C1 segment of cervical spinal cord (tissue), 14 donors: ENCODE measurements around the gene SLC22A23.
A peak's percentile ranks its signal among the peaks of the same experiment; 100 is the strongest.

Experiments used
- DNase-seq, 14 donors: peaks; one replicate each; lab custom pipeline; 2025; lab: John Stamatoyannopoulos, UW

Gene SLC22A23

DNA sequence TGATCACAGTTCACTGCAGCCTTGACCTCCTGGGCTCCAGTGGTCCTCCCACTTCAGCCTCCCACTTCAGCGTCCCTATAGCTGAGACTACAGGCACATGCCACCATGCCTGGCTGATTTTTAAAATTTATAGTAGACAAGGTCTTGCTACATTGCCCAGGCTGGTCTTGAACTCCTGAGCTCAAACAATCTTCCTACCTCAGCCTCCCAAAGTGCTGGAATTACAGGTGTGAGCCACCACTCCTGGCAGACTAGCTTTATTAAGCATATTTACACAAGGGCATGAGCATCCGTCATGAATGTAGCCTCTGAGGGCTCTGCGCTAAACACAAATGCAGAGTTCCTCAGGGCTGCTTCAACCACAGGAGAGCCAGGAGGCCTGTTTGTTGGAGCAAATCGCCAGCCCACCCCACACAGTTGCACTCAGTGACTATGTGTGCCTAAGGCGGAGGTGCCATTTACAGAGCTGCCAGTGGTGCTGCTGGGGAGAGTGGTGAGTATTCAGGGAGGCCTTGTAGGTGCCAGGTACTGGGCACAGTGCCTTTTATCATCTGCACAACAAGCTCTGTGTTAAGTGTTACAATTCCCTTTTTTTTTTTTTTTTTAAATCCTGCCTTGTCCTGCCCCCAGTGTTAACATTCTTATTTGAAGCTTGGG, 119.9 kb downstream of the SLC22A23 start:
- no peak for DNase-seq

DNA sequence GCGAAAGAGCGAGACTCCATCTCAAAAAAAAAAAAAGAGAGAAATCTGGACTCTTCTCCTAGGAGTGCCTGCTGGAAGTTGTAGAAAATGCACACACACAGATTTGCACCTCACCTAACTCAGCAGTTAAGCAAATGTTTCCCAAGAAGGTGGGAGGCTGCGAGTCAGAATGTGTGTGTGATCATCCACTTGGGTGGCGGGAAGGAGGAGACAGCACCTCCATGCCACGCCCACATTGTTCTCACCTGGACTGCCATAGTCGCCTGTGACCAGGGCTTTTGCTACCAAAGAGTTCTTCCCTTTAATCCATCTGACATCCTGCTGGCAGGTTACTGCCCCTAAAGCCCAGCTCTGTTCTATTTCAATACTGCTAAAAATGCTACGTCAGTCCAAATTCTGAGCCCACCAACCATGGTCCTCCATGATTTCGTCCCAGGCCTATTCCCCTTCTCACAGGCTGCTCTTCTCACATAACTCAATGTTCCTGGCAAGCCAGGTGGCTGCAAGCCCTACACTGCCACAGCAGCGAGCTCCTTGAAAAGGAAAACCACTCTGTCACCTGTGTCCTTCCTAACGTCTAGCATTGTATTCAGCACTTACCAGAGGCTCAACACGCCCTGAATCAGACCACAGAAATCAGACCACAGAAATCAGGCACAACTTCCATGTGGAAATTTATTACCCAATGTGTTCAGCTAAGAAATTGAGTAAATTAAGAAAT, 120.6 kb downstream of the SLC22A23 start:
- no peak for DNase-seq

DNA sequence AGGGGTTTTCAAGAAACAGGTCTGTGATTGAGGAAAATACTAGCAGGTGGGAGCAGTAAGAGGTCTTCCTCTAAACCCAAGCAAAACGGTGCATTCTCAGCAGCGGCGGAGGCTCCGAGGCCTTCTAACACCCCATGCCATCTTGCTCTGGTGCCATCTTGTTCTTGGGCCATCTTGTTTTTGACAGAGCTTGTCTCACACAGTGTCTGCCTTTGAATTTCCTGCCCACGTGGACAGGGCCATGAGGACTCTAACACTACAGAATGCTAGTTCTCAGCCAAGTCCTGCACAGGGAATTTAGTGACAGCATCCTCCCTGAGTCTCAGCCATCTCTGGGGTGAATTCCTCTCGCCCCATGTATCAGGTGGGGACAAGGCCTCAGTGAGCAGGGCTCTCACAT, 121.7 kb downstream of the SLC22A23 start:
- no peak for DNase-seq

DNA sequence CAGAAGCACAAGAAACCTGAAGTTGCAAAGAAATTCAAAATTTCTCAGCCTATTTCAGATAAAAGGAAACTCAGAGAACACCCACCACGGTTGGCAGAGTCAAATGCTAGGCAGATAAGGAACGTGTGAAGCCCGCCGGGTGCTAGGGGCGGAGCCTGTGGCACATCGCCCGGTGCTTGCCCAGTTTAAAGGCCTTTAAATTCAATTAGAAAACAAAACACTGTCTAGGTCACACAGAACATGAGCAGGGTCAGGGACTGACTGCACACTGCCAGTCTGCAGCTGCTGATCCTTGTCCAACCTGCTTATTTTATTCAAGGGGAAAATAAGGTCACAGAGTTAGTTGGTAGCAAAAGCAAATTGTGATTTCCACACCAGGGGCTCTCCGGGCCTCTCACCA, 122.3 kb downstream of the SLC22A23 start:
- DNase-seq: peak in 5 of 14 donors; percentile 34 to 54 (median 39)

DNA sequence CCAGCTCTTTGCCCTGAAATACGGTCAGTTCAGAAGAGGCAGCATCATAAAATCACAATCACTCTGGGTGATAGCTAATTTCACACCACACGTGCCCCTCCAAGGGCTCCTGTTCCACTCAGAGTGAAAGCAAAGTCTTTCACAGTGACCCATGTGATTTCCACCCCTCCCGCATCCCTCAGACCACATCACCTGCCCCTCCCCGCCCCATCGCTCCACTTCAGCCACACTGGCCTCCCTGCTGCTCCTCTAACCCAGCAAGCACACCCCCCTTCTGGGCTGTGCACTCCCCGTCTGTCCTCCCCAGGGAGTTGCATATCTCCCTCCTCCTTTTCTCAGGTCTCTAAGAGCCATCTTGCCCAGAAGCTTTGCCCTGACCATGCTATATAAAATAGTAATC, 123.6 kb downstream of the SLC22A23 start:
- no peak for DNase-seq

DNA sequence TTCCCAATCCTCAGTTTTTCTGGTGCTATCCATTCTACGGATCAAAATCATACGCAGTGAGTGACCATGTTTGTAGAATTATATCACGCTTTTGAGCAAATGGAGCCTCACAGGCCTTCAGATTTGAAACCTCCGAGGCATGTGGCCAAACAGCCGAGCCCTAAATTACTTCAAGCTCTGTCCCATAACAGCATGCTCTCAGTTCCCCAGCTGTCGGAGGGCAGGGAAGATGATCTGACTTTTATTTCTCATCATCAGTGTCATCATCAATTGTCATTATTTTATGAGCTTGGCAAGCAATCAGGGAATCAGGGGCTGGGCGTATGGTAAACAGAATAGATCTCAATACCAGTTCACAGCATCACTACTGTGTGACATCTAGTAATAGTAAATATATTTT, 124.9 kb downstream of the SLC22A23 start:
- no peak for DNase-seq

DNA sequence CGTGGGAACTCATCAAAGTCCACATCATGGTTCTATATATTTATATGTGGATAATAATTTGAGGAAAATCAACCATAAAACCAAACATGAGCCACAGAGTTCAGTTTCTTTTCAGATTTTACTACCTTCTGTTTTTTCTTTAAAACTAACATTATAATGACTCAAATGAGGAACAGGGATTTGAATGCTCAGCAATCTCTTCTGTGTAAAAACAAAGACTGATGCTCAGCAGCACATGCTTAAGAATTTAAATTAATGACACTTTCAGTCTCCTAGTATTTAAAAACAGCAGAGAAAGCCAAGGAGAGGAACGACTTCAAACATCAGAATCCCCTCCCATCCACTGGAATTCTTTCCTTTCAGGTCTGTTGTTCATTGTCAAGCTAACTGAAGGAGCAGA, 125.4 kb downstream of the SLC22A23 start:
- DNase-seq: no peak

DNA sequence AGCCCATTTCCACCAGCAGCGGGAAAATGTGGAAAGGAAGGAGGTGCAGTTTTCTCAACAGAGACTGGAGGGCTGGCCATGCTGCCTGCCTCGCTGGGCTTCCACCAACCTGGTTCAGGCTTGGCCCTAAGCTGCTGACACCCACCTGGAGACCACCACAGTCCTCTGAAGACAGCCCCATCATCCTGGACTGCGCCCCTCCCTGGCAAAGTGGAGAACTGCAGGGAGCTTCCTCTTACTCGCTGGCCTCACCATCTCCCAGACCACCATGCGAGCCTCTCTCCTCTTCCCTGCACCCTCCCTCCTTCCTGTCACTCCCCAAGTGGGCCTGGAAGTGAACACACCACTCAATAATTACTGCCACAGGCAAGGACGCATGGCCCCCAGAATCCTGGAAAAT, 126.7 kb downstream of the SLC22A23 start:
- DNase-seq: no peak

DNA sequence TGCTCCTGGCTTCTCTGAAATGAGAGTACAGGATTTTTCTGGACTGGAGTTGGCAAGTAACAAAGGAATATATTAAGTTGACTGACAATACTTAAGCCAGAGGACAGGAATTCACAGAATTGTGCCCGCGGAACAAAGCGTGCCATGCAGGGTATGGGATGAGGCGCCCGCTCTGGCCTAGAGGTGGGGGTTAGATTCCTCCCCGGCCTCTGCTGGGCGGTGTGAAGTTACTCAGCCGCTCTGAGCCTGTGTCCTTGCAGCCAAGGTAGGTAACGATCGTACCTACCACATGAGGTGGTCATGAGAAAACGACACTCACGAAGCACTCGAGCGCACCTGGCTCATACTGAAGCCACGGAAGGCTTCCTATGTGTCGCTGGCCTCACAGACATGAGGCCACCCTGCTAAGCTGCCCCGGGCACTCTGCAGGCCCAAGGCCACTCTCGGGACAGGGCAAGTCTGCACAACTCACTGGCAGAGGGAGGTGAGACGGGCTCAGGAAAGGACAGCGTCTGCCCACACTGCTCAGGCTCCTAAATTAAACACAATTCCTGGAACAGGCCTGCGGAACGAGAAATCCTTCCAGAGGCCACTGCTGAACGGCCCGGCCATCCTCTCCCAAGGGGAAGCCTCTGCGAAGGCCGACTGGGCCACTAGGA, 127.3 kb downstream of the SLC22A23 start:
- peak in 1 of 14 donors; percentile 25 for DNase-seq

DNA sequence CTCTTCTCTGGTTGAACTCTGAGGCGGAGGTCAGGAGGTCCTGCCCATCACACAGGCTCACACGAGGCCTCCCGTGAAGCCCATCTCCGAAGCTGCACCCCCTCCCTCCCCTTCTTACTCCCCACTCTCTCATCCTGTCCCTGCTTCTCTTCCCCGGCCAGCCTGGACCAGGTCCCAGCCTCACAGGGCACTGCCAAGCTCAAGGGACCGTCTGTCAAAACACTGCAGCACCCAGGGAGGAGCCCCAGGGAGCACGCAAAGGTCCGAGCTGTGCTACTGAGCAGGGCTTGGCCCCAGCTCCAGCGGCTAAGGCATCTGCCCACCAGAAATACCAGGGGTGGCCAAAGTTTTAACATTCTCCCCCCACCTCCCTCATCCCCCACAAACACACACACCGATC, 128.1 kb downstream of the SLC22A23 start:
- DNase-seq: peak in 5 of 14 donors; percentile 41 to 71 (median 52)

DNA sequence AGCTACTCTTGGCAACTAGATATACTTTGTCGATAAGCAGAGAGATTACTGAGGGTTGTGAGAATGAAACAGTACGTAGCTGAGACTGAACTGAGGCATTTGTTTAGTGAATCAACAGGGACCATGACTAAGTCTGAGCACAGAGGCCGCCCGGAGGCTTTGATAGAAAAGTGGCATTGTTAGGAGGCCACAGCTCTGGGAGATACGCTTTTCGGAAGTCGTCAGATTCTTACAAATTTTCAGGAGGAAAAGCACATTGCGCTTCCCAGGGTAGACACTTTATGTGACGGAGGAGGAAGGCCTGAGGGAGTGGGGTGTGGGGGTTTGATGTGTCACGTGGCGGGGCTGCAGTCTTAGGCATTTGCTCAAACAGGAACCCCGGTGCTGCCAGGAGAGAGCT, 128.7 kb downstream of the SLC22A23 start:
- peak in 1 of 14 donors; percentile 63 for DNase-seq

DNA sequence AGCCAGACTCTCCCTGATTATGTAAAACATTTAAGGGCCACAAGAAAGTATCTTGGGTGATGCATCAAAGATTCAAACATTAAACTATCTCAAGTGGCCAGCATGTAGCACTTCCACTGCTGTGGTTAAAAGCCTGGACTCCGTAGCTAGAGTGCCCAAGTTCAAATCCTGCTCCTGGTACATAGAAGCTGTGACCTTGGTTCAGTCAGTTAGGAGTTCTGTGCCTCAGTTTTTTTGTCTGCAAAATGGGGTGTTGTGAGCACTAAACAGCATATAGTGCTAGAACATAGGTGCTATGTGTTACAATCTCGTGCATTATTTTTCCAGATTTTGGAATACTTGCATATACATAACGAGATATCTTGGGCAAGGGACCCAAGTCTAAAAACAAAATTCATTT, 129.4 kb downstream of the SLC22A23 start:
- DNase-seq: no peak

DNA sequence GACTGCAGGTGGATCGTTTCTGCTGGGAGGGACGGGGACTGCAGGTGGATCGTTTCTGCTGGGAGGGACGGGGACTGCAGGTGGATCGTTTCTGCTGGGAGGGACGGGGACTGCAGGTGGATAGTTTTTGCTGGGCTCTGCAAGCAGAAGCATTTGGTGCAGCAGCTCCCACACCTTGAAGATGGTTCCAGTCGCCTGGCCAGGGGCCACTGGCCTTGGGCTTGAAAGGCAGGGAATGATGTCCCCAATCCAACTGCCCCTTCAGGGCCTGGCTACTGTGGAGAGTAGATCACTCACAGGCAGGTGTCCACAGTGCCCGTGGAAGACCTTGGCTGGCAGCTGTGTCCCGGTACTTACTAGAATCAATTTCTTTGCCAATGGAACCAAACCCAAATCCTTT, 129.9 kb downstream of the SLC22A23 start:
- DNase-seq: peak in 1 of 14 donors; percentile 19

DNA sequence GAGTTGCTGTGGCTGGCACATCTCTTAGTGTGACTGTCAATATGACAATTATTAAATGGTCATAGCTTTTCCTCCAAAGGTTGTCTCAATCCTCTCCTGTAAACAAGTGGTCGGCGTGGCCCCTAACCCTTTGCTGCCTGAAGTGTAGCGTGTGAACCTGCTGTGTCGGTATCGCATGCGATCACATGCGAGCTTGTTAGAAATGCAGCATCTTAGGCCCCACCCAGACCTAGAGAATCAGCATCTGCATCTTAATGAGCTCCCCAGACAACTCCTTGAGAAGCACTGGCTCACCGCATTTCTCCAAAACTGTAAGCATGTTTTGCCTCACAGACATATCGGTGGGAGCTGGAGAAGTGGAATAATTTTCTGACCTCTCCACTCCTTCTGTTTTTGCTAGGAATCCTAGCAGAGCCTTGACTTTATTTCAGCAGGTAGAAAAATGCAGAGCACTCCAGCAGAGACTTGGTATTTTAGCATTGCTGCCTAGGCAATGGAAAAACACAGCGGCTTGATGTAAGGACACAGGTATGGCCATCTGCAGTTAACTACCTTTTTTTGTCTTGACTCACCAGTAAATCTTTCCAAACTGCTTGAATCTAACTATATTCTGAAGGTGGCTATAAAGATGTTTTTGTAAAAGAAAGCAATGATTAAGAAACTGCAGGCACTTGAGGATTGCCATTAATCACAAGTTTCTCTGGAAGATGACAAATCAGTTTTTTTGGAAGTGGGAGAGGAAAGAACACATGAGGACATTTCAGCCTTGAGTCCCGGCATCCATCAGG, 130.5 kb downstream of the SLC22A23 start:
- DNase-seq: no peak

DNA sequence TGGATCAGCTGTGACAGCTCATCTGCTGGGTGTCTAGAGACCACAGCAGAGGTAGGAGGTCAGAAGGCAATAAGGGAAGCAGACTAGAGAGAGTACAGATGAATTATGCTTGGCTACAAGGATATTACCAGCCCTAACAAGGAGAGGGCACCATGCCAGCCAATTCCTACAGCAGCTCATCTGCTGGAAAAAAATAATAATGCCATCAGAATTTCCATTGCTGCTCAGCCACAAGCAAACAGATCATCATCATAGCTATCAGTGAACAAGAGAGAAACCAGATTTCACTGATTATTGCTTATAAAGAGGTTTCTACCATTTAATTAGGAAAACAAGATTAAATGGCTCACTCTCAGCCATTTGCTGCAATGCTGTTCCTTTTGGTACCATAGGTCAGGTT, 131.6 kb downstream of the SLC22A23 start:
- no peak for DNase-seq

DNA sequence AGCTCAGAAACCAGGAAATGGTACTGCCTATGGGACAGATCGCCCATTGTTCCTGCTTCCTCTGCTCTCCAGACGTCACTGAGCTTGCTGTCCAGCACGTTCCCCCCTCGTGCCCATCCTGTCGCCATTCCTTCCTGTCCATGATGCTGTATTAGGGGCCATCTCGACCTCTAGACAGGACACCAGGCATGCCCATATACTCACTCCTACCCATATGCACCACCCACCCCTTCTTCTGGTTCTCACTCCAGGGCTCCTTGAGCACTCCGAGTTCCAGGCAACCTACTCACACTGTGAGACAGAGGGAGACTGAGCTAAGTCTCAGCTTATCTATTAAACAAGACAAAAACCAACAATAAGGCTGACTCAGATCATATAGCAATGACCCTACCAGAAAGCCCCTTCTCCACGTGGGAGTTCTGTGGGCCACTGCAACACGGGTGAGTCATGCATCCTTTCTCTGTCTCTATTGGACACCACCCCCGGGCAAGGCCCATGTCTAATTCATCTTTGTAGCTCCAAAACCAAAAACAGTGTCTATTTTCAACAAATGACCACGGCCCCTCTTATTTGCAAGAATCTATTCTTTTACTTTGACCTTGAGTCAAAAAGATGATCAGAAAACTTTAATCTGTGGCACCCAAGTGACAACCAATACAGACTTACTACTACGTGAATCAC, 132.4 kb downstream of the SLC22A23 start:
- peak in 9 of 14 donors; percentile 18 to 85 (median 57) for DNase-seq

DNA sequence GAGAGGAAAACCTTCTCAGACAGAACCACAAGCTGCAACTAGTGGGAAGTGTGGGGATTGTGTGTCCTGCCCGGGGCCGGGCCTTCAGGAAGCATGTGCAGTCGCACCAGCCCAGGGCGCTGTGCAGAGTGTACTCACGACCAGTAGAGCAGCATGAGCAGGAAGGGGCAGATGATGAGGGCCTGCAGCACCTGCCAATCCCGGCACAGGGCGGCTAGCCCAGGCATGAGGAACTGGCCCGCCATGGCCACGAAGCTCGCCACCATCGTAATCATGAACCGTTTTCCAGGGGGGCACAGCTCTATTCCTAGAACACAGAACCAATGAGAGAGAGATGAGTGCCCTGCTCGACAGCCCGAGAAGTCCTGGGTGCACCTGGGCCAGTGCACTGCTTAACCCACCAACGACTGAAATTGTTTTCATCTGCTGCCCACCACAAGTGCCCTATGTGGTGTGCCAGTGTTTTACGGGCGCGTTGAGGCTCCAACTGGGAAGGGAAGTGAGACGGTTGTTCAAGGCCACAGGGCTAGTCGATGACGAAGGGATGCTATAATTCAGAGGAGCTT, 133.1 kb downstream of the SLC22A23 start:
- DNase-seq: peak in 1 of 14 donors; percentile 58

DNA sequence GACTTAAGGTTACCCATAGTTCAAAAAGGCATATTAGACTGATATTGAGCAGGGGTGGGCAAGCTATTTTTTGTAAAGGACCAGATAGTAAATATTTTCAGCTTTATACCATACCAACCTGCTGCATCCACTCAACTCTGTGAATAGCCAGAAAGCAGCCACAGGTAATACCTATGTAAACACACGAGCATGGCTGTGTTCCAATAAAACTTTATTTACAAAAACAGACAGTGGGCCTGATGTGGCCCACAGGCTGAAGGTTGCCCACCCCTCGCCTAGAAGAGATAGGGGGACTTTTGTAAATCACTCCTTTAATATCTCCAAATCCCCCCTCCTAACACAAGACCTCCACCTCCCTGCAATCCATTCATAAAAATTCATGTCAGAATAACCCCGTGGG, 133.7 kb downstream of the SLC22A23 start:
- no peak for DNase-seq

DNA sequence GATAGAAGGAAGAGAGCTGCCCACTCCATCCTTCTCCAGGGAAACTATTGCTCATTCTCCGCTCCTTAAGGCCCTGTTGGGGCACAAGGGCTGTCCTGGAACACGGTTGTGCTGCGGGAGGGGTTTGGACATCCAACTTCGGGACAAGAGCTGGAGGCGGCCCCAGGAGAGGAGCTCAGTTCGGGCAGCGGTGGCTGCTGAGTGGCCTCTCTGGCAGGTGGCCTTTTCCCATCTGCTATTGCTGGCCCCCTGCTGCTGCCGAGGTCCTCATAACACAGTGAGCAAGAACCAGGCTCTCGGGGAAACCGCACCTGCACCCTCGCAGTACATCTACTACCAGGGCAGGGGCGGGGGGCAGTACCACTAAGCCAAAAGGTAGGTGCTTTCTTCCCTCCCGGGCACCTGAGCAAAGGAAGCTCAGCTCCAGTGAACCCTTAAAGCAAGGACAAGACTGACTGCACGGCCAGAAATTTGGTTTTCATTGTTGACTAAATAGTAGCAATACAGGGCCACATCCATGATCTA, 134.4 kb downstream of the SLC22A23 start:
- no peak for DNase-seq

DNA sequence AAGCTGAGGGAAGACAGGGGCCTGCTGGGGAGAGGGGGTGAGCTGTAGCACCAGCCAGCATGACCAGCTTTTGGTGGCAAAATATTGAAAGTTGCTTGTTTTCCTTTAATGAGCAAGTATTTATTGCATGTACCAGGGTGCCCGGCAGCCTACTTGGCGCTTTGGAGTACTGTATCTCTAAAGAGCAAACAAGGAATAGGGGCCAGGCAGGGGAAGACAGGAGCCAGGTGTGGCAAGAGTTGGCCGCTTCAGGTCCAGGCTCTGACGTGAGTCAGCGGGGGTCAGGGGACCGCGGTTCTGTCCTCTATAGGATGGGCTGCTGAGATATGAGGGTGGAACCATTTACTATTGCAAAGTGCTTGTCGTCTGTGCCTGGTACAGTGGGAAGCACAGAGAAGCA, 135.0 kb downstream of the SLC22A23 start:
- DNase-seq: no peak

DNA sequence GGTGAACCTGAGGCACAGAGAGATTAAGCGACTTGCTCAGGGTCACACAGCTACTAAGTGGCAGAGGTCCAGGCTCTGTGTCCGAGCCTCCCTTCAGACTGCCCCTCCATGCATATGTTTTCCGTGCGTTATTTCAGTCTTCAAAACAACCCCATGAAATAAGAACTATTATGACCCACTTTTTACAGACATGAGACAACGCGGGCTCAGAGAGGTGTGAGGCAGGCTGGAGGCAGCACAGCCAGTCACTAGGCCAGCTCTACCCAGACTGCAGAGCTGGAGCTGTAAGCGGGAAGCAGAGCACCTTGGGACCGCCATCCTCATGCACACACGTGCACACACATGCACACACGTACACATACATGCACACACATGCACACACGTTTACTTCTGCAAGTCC, 135.8 kb downstream of the SLC22A23 start:
- no peak for DNase-seq
